ENCODE results near the gene TULP1.

TULP1 gene

DNA sequence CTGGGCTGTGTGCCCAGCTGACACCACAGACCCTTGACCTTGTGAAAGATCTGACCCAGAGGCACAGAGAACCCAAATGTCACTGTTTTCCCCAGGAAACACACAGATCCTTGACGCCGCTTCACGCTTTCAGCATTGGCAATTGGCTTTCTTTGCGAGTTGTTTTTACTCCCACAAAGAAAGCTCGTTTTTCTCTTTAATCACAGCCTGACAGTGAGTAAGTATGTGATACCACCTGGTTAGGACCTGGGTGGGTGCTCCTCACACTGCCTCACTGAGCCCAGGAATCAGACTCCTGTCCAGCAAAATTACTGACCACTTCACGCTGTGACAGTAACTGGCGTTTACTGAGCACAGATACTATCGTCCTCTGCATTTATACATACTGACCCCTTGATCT lies 31.5 kb downstream of the TULP1 start:
- no peak for DNase-seq

DNA sequence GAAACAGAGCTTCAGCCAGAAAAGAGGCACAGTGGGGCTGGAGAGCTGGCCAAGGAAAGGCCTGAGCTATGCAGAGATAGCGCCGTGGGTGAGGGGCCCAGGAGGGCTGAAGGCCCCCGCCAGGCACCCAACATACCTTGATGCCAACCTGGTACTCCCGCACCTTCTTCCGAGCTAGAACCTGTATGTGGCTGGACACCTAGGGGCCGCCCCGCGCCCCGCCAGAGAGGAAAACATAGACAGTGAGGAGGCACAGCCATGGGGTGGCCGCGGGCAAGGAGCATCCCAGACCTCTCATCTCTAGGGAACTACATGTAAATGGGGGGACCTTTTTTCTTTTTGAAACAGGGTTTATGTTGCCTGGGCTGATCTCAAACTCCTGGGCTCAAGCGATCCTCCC lies 32.5 kb downstream of the TULP1 start:
- DNase-seq = no peak

DNA sequence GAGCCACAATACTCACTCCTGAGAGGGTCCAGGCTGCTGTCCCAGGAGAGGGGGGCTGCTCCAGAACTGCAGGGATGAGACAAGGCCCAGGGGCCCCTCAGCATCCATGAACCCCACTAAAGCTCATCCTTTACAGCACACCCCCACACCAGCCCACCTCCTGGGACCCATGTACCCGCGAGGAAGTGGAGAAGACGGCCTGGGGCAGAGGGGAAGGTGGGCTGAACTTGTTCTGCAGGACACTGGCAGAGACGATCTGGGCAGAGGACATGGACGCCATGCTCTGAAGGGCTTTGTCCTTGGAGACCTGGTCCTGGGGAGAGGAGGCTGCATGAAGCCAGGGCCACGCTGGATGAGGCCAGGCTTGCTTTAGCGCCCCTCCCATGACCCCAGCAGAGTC lies 34.4 kb downstream of the TULP1 start:
- no peak for DNase-seq

DNA sequence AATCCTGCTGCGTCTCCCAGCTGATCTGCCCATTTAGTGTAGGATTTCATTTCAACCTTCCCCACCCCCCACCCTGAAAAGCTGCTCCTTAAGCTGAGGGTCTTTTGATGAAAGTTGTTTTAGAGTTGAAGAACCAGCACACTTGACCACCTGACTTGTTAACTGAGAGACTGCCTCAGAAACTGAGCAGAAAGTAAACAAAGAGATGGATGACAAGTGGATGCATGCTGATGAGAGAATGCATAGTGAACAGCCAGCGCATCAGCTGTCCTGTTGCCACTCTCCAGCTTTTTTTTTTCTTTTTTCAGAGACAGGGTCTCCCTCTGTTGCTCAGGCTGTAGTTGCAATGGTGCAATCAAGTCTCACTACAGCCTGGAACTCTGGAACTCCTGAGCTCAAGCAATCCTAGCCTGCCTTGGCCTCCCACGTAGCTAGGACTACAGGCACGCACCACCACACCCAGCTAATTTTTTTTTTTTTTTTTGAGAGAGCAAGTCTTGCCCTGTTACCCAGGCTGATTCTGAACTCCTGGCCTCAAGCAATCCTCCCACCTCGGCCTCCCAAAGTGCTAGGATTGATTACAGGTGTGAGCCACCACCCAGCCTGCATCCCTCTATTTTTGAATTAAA lies 35.0 kb downstream of the TULP1 start:
- no peak for DNase-seq

DNA sequence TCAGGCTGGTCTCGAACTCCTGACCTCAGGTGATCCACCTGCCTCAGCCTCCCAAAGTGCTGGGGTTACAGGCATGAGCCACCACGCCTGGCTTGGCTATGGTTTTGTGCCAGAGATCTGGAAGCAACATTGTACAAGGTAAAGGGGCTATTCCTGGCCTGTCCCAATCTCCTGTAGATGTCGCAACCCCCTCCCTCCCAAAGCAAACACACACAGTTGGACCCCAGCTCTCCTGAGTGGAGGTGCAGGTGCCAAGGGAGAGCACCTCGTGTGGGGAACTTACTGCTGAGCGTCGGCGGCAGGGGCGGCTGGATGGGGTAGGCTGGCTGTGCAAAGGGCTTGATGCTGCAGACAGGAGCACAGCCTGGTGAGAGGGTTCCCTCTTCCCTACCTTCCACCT lies 35.7 kb downstream of the TULP1 start:
- no peak for DNase-seq

DNA sequence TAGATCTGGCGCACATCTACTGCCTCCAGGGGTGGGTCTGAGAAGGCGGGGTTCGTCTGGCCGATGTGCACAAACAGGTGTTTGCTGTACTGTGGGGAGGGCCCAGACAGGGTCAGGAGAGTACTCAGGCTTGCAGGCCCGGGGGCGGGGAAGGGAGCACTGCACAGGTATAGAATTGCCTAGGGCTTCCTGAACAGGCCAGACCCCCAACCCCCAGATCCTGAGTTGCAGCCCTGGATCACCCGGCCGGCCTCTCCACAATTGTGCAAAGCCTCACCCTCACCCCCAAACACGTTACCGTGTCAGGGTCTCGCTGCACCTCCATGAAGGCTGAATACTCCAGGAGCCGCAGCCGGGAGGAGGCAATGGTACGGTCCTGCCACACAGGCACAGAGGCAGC lies 36.7 kb downstream of the TULP1 start:
- no peak for DNase-seq

DNA sequence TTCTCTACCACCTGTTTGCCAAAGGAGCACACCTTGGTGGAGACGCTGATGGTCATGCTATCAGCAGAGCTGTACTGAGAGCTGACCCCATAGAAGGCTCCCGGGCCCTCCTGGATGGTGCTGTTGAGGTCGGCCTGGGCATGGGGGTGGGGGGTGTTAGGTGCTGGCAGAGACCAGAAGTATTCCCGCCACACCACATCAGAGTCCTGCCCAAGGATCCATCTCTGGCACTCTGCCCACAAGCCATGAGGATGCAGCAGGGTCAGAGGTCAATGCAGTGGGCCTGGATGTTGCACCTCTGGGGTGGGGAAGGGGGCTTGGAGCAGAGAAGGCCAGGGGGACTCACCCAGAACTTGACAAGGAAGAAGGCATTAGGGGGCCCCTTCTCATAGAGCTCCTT lies 37.1 kb downstream of the TULP1 start:
- DNase-seq = no peak

DNA sequence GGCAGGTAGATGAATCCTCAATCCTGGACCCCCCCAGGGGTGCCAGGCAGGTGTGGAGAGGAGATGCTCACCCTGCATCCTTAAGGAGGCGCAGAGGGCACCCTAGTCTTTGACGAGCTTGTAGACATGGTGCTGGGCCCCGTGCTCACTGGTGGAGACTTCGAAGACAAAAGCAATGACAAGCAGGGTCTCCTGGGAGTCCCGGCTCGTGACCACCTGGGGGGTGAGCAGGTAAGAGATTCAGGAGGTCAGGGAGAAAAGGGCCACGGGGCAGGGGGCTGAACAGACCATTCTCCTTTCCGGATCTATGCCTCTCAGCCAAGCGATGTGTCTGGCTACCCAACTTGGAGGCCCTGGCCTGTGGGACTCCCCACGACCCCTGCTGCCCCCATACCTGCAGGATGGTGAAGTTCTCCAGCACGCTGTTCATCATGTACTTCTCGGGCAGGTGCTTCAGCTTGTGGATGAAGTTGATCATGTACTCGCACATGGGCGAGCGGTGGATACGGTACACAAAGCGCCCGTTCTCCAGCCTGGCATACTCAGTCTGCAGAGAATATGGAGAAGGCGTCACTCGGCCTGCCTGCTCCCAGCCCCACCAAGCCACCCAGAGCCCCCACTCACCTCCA lies 37.6 kb downstream of the TULP1 start:
- no peak for DNase-seq

DNA sequence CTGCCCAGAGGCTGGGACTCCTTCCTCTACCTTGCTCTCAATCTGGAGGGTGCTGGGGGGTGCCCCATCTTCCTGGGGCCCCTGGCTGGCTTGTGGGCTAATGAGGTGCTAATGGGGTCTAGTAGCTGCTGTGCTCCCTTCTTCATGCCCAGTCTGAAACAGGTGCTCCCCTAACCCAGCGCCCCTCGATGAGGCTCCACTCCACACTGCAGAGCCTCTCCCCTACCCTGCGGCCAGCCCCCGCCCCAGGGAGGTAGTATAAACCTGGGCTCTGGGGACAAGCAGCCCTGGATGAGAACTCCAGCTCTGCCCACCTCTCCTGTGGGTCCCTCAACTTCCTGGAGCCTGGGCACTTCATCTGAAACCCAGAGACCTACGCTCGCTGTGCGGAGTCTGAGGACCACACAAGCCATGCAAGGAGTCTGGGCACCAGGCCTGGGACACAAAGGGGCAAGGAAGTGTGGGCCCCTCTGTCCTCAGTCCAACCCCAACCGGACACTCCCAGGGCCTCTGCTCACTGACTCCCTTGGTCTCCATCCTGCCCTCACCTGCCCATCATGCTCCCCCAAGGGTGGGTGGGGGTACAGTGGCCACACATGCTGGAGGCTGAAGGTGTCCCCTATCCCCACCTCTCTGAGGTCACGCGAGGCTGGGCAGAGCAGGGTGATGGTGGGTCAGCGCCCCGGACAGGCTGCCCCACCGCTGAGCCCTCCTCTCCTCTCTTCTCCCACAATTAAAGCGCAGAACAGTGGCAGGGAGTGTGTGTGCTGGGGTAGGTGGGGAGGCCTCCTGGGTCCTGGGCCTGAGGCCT lies 38.4 kb downstream of the TULP1 start:
- no peak for DNase-seq

DNA sequence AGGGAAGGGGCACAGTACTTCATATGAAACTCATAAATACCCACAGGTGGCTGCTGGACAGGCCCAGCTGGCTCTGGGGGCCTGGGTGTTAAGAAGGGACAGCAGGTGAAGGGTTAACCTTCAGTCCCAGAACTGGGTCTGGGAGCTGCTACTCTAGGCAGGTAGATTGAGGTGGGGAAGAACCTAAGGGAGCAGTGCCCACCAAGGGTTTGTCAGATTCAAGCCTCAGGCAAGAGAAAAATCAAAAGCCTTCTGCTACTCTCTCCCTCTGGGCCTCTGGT lies 38.9 kb downstream of the TULP1 start:
- no peak for DNase-seq

DNA sequence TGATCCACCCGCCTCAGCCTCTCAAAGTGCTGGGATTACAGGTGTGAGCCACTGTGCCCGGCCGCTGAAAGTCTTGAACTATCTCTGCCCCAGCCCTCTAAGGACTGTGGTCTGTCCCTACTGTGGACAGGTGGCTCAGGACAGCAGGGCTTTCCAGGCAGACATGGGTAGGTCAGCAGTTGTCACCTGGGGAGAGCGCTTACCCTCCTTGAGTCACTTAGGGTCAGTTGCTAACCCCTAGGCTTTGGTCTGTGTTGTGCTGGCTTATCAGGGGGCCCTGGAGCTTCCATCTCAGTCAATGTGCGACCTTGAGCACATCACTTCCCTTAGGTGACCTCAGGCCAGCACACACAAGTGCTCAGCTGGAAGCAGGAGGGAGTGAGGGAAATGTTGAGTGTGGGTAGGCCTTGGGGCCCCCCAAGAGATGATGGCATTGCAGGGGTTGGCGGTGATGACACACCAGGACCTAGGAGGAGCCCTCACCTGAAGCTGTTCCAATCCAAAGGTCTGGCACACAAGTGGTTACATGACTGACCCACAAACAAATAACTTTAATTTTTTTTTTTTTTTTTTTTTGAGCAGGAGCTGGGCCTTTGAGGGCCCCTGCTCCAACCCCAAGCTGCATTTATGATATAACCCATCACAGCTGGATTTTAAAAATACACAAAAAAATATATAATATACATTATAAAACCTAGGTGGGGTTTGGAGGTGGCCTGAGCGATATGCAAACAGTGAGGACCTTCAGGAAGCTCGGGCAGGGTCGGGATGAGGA lies 39.4 kb downstream of the TULP1 start:
- no peak for DNase-seq

DNA sequence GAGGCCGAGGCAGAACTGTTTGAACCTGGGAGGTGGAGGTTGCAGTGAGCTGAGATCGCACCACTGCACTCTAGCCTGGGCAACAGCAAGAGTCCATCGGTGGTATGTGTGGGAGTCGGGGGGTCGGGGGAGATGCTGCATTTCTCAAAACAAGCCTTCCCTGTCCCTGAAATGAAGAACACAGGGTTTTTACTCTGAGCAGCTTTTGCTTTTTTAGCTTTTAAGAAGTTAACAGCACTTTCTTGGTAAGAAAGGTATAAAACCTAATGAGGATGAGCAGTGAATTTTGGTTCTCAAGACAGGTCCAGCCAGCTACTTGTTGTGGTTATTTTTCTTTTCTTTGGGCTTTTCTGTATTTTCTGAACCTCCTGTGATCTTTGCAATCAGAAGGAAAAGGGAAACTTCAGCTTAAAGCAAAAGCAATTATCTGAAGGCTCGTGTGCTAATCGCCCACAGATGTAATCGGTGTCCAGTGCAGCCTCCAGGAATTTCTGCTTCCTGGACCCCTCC lies 40.8 kb downstream of the TULP1 start:
- DNase-seq = no peak

DNA sequence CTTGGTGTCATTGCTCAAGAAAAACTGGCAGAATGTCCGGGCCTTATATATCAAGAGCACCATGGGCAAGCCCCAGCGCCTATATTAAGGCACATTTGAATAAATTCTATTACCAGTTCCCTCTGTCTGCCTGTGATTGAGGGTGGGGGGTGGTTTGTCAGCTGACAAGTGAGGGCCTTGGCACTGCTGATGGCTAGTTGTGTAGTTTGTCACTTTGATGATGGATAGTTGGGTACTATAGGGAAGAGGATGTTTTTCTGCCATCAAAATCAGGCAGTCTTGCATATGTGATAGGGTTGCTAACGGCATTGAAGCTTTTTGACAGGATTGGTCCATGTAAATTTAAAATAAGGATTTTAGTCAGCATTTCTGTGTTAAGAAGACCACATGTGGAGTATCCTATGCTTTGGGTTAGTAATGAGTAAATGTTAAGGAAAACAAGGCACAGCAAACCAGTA lies 42.0 kb downstream of the TULP1 start:
- no peak for DNase-seq

DNA sequence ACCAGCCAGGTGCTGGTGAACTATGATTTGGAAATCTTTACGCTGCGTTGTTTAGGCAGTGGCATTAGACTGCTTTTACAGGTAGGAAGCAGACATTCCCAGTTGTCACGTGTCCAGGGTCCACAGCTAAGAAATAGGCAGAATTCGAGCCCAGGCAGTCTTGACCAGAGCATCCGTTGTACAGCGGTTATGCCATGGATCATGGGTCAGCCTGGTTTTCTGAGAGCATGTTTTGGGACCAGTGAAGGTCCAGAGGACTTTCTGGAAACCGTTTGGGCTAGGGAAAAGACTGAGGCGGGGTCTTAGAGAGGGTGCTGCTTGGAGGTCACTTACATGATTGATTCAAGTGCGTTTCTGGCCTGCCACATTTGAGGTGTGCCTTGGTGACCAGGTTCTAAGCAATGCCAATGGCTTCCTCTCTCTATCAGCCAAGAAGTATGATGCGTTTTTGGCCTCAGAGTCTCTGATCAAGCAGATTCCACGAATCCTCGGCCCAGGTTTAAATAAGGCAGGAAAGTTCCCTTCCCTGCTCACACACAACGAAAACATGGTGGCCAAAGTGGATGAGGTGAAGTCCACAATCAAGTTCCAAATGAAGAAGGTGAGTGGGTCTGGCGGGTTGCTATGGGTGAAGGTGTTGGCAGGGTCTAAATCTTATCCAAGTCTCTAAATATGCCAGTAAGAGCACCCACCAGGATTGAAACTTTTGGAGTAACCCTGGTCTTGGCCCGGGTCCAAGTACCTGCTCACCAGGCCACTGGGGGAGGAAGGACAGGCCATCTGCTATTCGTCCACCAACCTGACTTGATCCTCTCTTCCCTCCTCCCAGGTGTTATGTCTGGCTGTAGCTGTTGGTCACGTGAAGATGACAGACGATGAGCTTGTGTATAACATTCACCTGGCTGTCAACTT lies 42.7 kb downstream of the TULP1 start:
- no peak for DNase-seq

DNA sequence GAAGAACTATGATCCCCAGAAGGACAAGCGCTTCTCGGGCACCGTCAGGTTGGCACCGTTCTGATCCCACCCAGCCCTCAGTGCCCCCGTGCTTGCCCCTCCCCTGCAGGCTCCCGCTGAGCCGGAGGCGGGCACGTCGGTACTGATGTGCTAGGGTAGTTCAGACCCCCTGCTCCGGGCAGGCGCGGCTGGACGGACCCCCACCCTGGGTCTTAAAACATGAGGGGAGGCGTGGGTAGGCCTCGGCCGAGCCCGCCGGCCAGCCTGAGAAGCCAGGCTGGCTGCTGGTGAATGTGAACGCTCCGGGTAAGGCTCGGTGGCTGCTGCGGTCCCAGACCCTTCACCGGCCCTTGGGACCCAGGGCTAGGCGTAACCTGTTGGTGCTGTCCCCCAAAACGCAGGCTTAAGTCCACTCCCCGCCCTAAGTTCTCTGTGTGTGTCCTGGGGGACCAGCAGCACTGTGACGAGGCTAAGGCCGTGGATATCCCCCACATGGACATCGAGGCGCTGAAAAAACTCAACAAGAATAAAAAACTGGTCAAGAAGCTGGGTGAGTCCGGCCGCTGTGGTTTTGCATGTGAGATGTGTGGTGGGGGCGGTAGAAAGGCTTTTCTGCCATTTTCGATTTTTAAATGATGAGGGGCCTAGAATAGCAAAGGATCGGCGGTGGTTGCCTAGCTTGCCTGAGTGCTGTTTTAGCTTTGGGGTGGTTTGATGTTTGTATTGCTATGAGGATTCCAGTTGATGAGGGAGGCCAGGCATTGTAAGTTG lies 43.5 kb downstream of the TULP1 start:
- DNase-seq = no peak

DNA sequence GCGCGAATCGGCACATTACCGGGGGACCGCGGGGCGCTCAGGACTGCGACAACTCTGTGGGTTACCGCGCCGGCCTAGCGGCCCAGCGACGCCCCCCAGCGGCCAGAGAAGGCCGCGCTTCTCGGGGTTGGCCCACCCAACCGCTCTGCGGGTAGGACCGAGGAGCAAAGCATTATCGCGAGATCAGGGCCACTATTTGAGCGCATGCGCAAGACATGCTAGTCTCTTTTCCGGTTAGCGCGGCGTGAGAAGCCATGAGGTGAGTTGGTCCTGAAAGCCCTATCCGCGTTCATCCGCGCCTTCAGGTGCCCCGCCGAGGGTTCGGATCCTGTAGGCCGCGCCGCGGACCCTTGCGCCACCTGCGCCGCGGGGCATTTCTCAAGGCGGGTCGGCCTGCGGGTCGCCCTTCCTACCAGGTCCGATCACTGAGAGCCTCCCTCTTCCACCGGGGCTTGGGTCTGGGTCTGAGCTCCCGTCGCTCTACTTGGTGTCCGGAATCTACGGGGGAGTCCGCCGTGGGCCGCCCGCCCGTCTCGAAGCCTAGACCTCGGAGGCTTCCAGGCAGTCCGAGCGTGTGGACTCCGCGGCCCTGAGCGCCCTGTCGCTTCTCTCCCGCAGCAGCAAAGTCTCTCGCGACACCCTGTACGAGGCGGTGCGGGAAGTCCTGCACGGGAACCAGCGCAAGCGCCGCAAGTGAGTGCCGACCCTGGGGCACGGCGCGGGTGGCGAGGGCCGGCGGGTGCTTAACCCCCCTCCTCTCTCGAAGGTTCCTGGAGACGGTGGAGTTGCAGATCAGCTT lies 44.3 kb downstream of the TULP1 start, which contains the start of gene RPL10A:
Gene RPL10A, plus strand, starts transcription at position 221 of the 799 bp plus-strand sequence. Its CDS starts 34 bp downstream, at position 255.
- peak; percentile 91 for DNase-seq

DNA sequence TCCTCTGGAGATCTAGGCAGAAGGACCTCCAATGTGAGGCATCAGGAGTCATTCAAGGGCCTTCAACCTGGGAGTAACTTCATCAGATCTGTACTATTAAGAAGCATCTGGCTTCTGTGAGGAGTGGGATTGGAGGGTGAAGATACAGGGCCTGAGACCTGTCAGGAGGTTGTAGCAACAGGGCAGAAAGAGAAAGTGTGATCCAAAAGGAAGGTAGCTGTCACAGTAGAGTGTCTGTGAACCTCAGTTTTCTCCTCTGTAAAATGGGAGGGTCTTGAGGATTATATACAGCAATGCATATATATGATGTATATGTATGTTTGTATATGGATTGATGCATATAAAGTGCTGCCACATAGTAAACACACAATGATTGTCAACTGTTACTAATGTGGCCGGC lies 47.0 kb downstream of the TULP1 start:
- no peak for DNase-seq

DNA sequence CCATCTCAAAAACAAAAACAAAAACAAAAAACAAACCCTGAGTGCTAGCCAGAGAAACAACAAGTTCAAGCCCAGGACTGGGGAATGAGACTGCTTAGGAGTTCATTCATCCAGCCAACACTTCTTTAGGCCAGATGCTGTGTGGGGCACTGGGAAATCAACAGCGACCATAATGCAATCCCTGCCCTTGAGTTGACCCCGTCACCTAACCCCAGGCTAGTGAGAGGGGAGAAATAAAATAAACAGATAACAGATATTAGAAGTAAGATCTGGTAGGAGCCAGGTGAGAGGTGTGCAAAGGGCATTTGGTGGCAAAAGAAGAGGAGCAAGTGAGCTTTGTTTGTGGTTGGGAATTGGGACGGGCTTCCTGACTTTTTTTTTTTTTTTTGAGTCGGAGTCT lies 49.4 kb downstream of the TULP1 start:
- DNase-seq = no peak

DNA sequence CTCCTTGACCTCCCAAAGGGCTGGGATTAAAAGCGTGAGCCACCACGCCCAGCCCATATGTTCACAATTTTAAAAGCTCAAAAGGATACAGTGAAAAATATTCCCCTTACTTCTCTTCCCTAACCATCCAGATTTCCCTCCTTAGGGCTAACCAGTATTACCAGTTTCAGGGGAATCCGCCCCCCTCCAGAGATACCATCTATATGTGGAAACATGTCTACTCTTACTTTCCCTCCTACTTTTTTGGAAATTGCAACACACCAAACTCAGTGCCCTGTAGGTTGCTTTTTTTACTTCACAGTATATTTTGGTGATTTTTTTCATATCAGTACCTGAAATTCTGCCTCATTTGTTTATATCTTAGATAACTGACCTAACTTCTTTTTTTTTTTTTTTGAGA lies 51.4 kb downstream of the TULP1 start:
- no peak for DNase-seq

DNA sequence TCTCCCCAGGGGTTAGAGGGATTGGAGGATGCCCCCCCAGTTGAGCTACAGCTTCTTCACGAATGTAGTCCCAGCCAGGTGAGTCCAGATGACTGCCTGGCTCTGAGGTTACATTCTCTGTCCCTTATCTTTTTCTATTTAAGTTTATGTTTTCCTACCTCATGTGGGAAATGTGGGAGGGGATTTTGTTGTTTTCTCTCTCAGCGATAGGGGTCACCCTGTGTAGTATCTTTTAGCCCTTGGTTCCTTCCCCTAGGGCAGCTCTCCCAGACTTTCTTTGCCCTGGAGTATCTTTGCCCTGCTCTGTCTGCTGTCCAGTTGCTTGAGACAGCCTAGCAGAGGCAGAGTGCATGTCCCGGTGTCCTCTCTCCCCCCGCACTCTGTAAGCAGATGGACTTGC lies 54.8 kb downstream of the TULP1 start:
- no peak for DNase-seq

All from NK-92 treated with Interleukin-12 subunit alpha and Interleukin-12 subunit beta, amount 100 ng/mL, for 24 hours (cell line).